HL-60/S4 treated with retinoic acid at 250 ng/mL for 4 days and 3 days (cell line): ENCODE results near the gene DNAH11.

Experiments
- in situ Hi-C: fragments of 300-500 bp; cut with MboI; formaldehyde crosslinking; loops from 2 replicates; pipeline ENCODE4 v1.7.0; 2022; ENCODE audit warnings: low sequenced_read_pairs

The DNAH11 gene

GRCh38 chr7:21544715-21545114 is 1.9 kb downstream of the DNAH11 start:
- in situ Hi-C loops = no loop called here

DNA sequence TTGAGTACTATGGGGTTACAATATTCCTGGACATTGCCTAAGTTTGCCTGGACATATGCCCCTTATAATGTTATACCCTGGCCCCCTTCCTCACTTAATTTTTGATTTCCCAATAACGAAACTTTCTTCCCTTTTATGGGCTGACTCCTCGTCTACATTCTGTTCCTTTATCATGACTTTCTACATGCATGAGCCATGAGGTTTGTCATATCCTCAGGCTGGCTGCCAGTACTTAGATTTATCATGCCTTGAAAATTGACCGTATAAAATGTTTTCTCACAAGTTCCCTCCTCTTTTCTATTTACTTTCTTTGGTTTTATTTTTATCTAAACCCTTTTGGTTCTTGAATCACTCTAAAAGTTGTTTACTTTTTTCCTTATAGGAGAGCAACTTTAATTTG is 4.7 kb downstream of the DNAH11 start:
- in situ Hi-C loops = no loop called here

DNA sequence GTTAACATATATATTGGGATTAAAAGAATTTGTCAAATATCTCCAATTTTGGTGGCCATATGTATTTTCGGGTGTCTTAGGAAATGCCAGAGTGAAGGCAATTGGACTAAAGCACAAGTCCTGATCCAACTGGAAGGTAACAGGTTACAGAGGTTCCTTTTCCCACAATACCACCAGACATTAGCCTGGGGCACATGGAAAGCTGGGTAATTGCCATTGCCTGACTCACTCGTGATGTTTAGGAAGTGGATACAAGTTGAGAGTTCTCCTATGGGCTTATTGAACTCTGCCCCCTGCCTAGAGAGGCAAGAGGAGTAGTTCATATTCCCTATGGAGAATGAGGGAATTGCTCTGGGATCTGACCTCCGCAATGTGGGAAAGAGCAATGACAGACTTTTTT is 5.7 kb downstream of the DNAH11 start:
- in situ Hi-C loops = no loop called here

DNA sequence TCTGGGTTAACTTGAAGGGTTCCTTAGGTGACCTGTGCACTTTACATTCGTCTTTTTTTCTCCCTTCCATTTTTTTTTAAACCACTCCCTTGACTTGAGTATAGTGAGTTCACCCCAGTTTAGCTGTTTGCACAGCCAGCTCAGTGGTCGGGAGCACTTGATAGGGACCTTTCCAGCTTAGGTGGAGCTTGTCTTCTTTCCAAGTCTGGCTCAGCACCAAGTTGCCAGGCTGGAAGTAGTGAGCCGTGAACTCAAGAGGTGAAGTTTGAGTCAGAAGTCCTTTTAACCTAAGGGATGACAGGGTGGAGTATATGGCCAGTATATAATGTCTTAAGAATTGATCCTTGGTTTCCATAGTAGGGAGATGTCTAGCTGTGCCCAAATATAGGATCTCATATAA is 7.2 kb downstream of the DNAH11 start:
- in situ Hi-C loops = no loop called here

GRCh38 chr7:21550821-21551531 is 8.1 kb downstream of the DNAH11 start:
- in situ Hi-C loops = no loop called here

DNA sequence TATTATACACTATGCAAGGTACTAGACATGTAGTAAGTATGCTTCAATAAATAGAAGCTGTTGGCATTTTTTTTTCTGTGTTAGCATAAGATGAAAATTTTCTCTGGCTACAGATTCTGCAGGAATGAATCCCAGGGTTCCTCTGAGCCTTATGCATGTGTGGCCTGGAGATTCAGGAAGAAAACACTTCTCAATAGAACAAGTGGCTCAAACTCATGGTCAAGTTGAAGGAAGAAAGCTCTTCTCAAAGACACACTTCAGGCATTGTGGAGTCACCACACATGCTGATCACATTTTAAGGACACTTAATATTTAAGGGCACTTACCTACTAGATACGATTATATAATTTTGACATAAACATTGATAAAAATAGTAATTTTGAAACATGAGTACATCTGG is 19.5 kb downstream of the DNAH11 start:
- in situ Hi-C loops = no loop called here

GRCh38 chr7:21565614-21566013 is 22.8 kb downstream of the DNAH11 start:
- in situ Hi-C loops = no loop called here

DNA sequence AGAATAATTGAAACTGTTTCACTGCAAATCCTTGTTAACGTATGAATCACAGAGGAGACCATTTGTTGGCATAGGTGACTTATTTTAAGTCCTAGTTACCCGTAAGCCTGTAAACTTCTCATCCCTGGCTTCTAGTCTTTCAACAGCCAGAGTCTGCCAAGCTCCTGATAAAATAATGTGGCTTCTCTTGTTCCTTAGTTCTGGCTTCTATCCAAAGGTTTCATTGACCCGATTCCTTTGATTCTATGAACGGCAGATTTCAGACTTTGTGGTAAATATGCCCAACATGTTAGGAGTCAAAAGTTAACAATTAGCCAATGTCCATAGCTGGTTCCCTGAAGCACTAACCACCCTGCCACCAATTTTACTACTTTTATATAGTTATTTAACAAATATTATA is 23.3 kb downstream of the DNAH11 start:
- in situ Hi-C loops = no loop called here

- in situ Hi-C loops = no loop called here
Observed at GRCh38 chr7:21568762-21569161, 25.9 kb downstream of the DNAH11 start.

DNA sequence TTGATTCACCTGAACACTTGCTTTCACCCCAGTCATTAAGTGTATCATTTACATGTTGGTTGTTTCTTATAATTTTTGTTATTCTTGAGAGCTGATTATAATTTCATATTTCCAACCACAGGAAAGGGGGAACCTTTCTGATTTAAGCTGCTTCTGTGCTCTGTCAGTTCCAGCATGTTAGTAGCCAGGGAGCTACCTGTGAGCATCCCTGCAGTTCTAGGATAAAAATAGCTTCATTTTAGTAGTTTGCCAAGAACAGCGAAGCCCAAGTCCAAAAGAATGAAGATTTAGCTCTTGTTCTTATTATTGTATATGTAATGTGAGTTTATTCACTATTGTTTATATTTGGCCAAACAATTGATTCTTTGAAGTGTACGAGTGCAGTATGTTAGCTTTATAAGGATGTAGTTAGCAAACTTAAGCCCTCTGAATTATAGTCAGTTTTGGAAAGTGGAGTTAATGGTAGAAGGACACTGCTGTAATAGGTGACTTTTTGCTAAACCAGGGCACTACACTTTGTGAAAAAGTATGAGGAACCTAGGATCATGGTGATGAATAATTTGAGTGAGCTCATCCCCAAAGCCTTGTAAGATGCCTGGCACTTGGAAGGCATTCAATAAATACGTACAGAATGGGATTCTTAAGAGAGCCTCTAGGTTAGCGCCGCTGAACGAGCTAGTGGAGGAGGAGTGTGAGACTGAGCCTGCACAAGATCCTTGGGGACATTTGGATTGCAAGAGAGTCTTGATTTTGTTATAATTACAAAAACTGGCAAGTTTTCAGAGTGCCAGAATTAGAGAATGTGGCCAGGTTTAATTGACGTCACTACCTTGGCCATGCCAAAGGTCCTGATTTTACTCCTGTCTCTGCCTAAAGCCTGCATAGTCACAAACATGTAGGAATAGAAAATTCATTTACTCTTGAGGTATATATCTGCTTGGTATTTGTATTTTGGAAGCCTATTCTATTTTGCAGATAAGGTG is 29.8 kb downstream of the DNAH11 start:
- in situ Hi-C loops = no loop called here

- in situ Hi-C loops = no loop called here
Observed at GRCh38 chr7:21579341-21580072, 36.7 kb downstream of the DNAH11 start.

GRCh38 chr7:21580073-21580521 is 37.3 kb downstream of the DNAH11 start:
- in situ Hi-C loops = no loop called here

- in situ Hi-C loops = no loop called here
Observed at GRCh38 chr7:21585070-21585724, 42.4 kb downstream of the DNAH11 start.

DNA sequence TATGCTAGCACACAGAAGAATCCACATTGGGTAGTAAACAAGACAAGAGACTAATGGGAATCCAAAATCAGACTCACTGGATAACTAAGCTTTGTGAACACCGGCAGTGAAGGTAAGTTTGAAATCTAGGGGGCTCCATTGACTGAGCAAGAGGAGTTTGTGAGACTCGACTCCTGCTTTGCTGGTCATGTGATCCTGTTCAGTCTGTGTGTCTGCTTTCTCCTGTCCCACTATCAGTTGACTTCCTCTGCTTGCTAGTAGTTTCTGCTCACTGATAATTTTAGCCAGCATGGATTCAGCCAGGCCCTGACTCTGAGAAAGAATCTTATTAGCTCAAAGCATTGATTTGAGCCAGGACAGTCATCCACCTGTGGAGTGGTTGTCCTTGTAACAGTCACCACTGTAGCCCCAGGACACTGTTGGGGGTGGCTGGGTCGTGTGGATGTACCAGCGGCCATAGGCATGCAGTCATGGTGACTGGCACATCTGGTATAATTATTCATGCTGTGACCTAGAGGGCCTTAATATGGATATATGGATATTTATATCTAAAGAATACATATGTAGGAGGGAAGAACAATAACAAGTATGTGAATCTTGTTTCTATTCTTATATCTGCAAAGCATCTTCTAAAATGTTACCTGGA is 44.4 kb downstream of the DNAH11 start:
- in situ Hi-C loops = no loop called here

DNA sequence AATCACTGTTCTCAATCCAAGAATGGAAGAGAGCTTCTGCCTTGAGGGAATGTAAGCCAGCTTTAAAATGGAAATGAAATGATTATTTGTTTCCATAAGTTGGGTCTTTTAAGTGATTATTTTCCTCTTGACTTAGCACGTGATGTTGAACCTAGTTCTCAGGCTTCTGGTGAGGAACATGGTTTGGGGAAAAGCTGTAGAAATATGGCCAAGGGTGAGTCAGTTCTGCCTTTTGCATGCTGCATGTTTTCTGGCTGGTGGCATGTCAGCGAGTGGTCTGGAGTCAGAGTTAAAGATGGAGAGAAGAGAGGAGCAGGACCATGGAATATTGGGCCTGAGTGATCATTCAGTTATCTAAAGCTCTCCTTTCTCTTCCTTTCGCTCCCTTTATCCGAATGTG is 54.0 kb downstream of the DNAH11 start:
- in situ Hi-C loops = no loop called here

DNA sequence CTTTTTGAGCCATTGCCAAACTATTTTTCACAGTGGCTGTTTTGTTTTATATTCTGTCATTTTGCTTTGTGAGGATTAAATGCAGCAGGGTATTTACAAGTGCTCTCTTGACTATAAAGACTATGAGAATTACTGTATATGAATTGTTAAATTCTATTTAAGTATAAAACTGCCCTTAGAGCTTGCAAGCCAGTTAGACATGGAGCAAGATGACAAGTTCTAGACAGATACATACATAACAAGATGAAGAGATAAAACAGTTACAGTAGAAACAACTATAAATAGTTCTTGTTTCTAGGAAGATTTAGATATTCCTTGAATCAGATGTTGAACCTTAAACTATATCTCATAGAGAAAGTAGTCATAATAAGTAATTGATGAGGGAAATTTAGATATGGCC is 60.6 kb downstream of the DNAH11 start:
- in situ Hi-C loops = no loop called here

- in situ Hi-C loops = no loop called here
Observed at GRCh38 chr7:21603972-21604749, 61.3 kb downstream of the DNAH11 start.

- in situ Hi-C loops = no loop called here
Observed at GRCh38 chr7:21605008-21605585, 62.3 kb downstream of the DNAH11 start.

DNA sequence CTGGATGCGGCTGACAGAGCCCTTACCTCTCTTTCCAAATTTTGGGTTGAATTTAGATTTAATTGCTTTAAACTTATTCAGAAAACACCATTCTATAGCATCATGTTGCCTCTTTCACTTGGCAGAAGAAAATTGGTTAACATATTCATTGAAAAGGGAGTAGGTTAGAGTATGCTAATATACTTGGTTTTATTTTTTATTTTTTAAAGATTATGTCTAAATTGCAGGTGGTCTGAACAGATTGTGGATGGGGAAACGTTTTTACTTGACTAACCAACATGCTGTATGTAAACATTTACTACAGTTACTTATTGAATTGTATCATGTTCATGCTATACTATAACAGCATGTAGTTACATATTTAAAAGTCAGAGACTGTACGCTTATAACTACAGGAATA is 65.6 kb downstream of the DNAH11 start:
- in situ Hi-C loops = no loop called here
